OCI-LY1 (cell line): ENCODE data around the gene ANO2.

ENCODE experiments used
- H2AFZ ChIP-seq: fragments of 200-600 bp; sonication (generic), shearing (Covaris generic); 2 replicates; pipeline ENCODE4 v1.6.0; 2014; ENCODE audit warnings: antibody characterized with exemption, mild to moderate bottlenecking, low read length
- H3F3A ChIP-seq: fragments of 200-600 bp; sonication (generic), shearing (Covaris generic); 2 replicates; pipeline ENCODE4 v1.6.0; 2014; ENCODE audit warnings: mild to moderate bottlenecking, antibody characterized with exemption, low read length, moderate library complexity; ENCODE audit not compliant: insufficient read depth
- H3K27ac ChIP-seq: fragments of 200-600 bp; sonication (generic); 2 replicates; pipeline ENCODE4 v1.5.1; 2014; ENCODE audit warnings: low read length, mixed run types, mild to moderate bottlenecking, low read depth; ENCODE audit not compliant: poor library complexity, severe bottlenecking
- H3K27me3 ChIP-seq: fragments of 200-600 bp; sonication (generic); 2 replicates; pipeline ENCODE4 v1.6.0; 2014; ENCODE audit warnings: antibody characterized with exemption, mild to moderate bottlenecking, low read length, moderate library complexity; ENCODE audit not compliant: insufficient read depth
- H3K36me3 ChIP-seq: fragments of 200-600 bp; sonication (generic); 2 replicates; pipeline ENCODE4 v1.6.1; 2014; ENCODE audit warnings: mild to moderate bottlenecking, antibody characterized with exemption, low read length, moderate library complexity, mixed read lengths; ENCODE audit not compliant: insufficient read depth
- H3K4me1 ChIP-seq: fragments of 200-600 bp; sonication (generic); 2 replicates; pipeline ENCODE4 v1.5.1; 2014; ENCODE audit warnings: mild to moderate bottlenecking, low read length, moderate library complexity; ENCODE audit not compliant: insufficient read depth, severe bottlenecking
- H3K4me2 ChIP-seq: fragments of 200-600 bp; sonication (generic), shearing (Covaris generic); 2 replicates; pipeline ENCODE4 v1.6.1; 2014; ENCODE audit warnings: low read length
- H3K4me3 ChIP-seq: fragments of 200-600 bp; sonication (generic); 2 replicates; pipeline ENCODE4 v1.5.1; 2014; ENCODE audit warnings: low read length, low read depth, mild to moderate bottlenecking, mixed read lengths; ENCODE audit not compliant: poor library complexity, severe bottlenecking
- H3K79me2 ChIP-seq: fragments of 200-600 bp; shearing (Covaris generic); 2 replicates; pipeline ENCODE4 v1.6.1; 2016; ENCODE audit warnings: mixed run types, low read length, mixed read lengths; ENCODE audit not compliant: insufficient read depth
- H3K9ac ChIP-seq: fragments of 200-600 bp; sonication (generic), shearing (Covaris generic); 2 replicates; pipeline ENCODE4 v1.6.1; 2014; ENCODE audit warnings: mild to moderate bottlenecking, low read length, mixed read lengths
- H3K9me2 ChIP-seq: fragments of 200-600 bp; sonication (generic), shearing (Covaris generic); 2 replicates; pipeline ENCODE4 v1.6.1; 2014; ENCODE audit warnings: low read depth, mild to moderate bottlenecking, low read length, mixed read lengths
- H3K9me3 ChIP-seq: fragments of 200-600 bp; shearing (Covaris generic); 2 replicates; pipeline ENCODE4 v1.6.1; 2014; ENCODE audit warnings: low read length, mixed read lengths
- H4K20me1 ChIP-seq: fragments of 200-600 bp; sonication (generic), shearing (Covaris generic); 2 replicates; pipeline ENCODE4 v1.6.0; 2016; ENCODE audit warnings: mild to moderate bottlenecking, low read length; ENCODE audit not compliant: insufficient read depth
- EZH2 ChIP-seq: fragments of 200-600 bp; sonication (generic), shearing (Covaris generic); IDR thresholded peaks from 2 replicates; pipeline ENCODE4 v1.8.0; 2017; ENCODE audit warnings: borderline replicate concordance, mixed run types, mild to moderate bottlenecking, antibody characterized with exemption, low read length, moderate library complexity, mixed read lengths
- TF ChIP-seq, protein P1 (sequence below): fragments of 200-600 bp; sonication (generic), shearing (Covaris generic); IDR thresholded peaks from 2 replicates; pipeline ENCODE4 v1.5.1; 2017; ENCODE audit warnings: mild to moderate bottlenecking, antibody characterized with exemption, low read length, moderate library complexity, mixed read lengths

The ANO2 gene

DNA sequence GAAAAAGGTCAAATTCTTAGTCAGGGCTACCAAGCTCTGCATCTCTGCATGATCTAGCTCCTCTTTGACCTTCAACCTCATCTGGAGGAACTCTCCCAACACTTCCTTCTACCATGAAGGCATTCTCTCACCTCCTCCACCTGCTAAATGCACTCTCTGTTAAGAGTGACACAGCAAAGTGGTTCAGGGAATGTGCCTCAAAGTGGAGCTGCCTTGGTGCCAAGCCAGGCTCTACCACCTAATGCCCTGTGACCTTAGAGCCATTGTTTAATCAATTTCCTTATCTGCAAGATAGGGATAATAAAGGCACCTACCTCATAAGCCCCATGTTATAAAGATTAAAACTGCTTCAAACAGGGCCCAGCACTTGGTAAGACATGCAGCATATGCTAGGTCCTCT lies 236.7 kb downstream of the ANO2 start:
- no peak overlapping the region for H2AFZ ChIP-seq
- no peaks in the 10 kb centered on the region for H3K36me3 ChIP-seq
- H3K9me2 ChIP-seq, result no peaks in the 10 kb centered on the region
- H3K27me3 ChIP-seq, result no peaks in the 10 kb centered on the region
- H3K9me3 ChIP-seq, result no peaks in the 10 kb centered on the region
- H3K27ac ChIP-seq, result no peak overlapping the region
- no peaks in the 10 kb centered on the region for H3K79me2 ChIP-seq
- no peaks in the 10 kb centered on the region for H3K4me1 ChIP-seq
- H4K20me1 ChIP-seq, result no peaks in the 10 kb centered on the region
- no peaks in the 10 kb centered on the region for H3F3A ChIP-seq
- H3K4me2 ChIP-seq, result no peak overlapping the region
- no peak overlapping the region for H3K9ac ChIP-seq
- H3K4me3 ChIP-seq, result no peak overlapping the region
- TF ChIP-seq, protein P1, sequence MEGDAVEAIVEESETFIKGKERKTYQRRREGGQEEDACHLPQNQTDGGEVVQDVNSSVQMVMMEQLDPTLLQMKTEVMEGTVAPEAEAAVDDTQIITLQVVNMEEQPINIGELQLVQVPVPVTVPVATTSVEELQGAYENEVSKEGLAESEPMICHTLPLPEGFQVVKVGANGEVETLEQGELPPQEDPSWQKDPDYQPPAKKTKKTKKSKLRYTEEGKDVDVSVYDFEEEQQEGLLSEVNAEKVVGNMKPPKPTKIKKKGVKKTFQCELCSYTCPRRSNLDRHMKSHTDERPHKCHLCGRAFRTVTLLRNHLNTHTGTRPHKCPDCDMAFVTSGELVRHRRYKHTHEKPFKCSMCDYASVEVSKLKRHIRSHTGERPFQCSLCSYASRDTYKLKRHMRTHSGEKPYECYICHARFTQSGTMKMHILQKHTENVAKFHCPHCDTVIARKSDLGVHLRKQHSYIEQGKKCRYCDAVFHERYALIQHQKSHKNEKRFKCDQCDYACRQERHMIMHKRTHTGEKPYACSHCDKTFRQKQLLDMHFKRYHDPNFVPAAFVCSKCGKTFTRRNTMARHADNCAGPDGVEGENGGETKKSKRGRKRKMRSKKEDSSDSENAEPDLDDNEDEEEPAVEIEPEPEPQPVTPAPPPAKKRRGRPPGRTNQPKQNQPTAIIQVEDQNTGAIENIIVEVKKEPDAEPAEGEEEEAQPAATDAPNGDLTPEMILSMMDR, result no peak
- no peak for TF ChIP-seq EZH2

GRCh38 chr12:5706247-5706646 lies 238.8 kb downstream of the ANO2 start:
- Histone ChIP-seq H3K27me3 (no peaks in the 10 kb centered on the region), H3K9me2 (no peaks in the 10 kb centered on the region), H3K4me2 (no peak overlapping the region), H3K79me2 (no peaks in the 10 kb centered on the region), H3K27ac (no peak overlapping the region), H3K4me1 (no peaks in the 10 kb centered on the region), H3K9ac (no peak overlapping the region), H3K36me3 (no peaks in the 10 kb centered on the region), H4K20me1 (no peaks in the 10 kb centered on the region), H3K4me3 (no peak overlapping the region), H2AFZ (no peak overlapping the region), H3F3A (no peaks in the 10 kb centered on the region), H3K9me3 (no peaks in the 10 kb centered on the region)
- TF ChIP-seq, protein P1, result no peak
- TF ChIP-seq EZH2, result no peak

- TF ChIP-seq EZH2, result no peak
- TF ChIP-seq, protein P1, result no peak
Measured at GRCh38 chr12:5705791-5706190, 239.3 kb downstream of the ANO2 start.

More at GRCh38 chr12:5705791-5706190, 239.3 kb downstream of the ANO2 start:
- H3K9me3 ChIP-seq, result no peaks in the 10 kb centered on the region
- no peak overlapping the region for H3K4me2 ChIP-seq
- no peaks in the 10 kb centered on the region for H3K79me2 ChIP-seq
- no peaks in the 10 kb centered on the region for H3K36me3 ChIP-seq
- no peaks in the 10 kb centered on the region for H4K20me1 ChIP-seq
- no peaks in the 10 kb centered on the region for H3F3A ChIP-seq
- H3K27ac ChIP-seq, result no peak overlapping the region
- H3K27me3 ChIP-seq, result no peaks in the 10 kb centered on the region
- H2AFZ ChIP-seq, result no peak overlapping the region
- no peaks in the 10 kb centered on the region for H3K4me1 ChIP-seq
- H3K9me2 ChIP-seq, result no peaks in the 10 kb centered on the region
- no peak overlapping the region for H3K4me3 ChIP-seq
- H3K9ac ChIP-seq, result no peak overlapping the region
